ENCODE measurements around the gene ZBTB16. TPM values are rescaled to one million over a fixed set of nuclear protein-coding genes. Genes with fewer than 3 reads are reported as not detected.
A peak's percentile ranks its signal among the peaks of the same experiment; 100 is the strongest.

Gene ZBTB16
- total RNA-seq, 1 donor from 2014 or later: 39.4 TPM

DNA sequence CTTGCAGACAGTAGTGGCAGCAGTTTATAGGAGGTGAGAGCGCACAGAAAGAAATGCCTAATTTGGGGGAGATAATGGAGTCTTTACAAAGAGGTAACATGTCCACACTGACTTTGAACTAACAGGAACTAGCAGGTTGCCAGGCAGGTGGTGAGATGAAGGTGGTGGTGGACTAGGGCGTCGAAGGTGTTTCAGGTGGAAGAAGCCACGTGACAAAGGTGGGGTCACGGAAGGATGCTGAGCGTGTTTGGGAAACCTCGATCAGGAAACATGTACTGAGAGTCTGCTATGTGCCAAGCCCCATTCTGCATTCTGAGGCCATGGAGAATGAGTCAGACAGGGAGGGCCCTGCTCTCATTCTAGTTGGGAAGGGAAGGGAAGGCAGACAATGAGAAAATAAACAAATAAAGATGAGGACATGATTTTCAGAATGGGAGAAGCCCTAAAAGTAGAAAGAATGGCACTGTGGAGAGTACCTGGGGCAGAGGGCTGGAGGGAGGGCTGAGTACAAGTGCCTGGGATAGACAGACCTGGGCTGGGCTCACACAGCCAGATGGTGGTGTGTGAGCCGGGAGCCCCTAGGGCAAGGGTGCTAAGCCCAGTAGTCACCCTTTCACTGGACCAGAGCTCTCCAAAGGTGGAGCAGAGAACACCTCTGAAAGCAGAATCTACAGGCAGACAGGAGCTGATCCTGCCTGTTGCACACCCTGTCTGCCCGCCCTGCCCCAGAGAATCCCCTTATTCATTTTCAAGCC lies 220.5 kb downstream of the ZBTB16 start:
- H3K27ac Mint-ChIP-seq (ENCODE audit: unreplicated experiment): no peak overlapping the region
- peaks cover 12% of the 10 kb centered on the region for H3K27me3 Mint-ChIP-seq (ENCODE audit: low read depth)
- H3K9me3 Mint-ChIP-seq: no peaks in the 10 kb centered on the region
- H3K36me3 Mint-ChIP-seq (ENCODE audit: low read depth): no peaks in the 10 kb centered on the region
- TF ChIP-seq, protein P1, sequence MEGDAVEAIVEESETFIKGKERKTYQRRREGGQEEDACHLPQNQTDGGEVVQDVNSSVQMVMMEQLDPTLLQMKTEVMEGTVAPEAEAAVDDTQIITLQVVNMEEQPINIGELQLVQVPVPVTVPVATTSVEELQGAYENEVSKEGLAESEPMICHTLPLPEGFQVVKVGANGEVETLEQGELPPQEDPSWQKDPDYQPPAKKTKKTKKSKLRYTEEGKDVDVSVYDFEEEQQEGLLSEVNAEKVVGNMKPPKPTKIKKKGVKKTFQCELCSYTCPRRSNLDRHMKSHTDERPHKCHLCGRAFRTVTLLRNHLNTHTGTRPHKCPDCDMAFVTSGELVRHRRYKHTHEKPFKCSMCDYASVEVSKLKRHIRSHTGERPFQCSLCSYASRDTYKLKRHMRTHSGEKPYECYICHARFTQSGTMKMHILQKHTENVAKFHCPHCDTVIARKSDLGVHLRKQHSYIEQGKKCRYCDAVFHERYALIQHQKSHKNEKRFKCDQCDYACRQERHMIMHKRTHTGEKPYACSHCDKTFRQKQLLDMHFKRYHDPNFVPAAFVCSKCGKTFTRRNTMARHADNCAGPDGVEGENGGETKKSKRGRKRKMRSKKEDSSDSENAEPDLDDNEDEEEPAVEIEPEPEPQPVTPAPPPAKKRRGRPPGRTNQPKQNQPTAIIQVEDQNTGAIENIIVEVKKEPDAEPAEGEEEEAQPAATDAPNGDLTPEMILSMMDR (conservative IDR thresholded peaks at IDR 0.05): no peak
- H3K4me1 Mint-ChIP-seq: peaks cover 5% of the 10 kb centered on the region
- H3K4me3 Mint-ChIP-seq: no peak overlapping the region
- DNase-seq (ENCODE audit: low read depth, low spot score): no peak

DNA sequence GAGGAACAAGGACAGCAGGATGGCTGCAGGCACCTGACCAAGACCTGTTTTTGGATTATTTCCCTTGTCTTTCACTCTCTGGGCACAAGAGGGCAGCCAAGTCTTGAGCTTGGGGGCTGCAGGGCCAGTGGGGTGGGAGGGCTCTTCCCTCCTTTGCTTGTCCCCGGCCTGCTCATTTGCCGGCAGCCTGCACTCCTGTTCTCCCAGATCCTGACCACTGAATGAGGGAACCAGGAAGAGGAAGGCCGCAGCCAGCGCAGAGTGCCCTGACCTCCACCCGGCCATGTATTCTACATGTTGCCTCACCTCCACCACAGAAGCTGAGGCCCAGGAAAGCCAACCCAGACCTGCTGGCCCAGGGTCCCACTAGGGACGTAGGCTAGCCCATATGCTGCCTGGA lies 221.2 kb downstream of the ZBTB16 start:
- Mint-ChIP-seq H3K27ac (ENCODE audit: unreplicated experiment) (no peak overlapping the region), H3K4me3 (no peak overlapping the region)
- TF ChIP-seq, protein P1 (conservative IDR thresholded peaks at IDR 0.05): peak; percentile 80

DNA sequence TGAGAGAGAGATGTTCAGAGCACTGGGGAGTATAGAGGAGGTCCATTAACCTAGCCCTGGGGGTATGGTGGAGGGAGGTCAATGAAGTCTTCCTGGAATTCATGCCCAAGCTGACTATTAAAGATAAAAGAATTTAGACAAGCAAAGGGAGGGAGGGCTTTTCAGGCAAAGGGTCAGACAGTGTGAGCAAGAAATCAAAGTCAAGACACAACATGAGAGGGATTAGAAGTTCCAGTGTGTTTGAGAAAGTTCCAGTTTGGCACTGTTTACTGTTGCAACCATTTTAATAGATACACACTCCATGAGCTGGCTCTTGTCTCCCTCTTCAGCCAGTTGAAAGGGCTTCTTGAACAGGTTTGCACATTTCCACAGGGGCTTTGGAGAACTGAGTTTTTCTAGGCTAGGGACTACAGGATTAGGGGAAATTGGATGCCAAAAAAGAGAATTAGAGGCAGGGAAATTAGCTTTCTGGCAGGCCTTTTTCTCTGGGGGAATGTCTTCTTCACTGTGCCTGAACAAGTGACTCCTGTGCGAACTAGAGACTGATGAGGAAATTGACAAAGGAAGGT lies 222.0 kb downstream of the ZBTB16 start:
- Mint-ChIP-seq H3K4me1 (peaks cover 5% of the 10 kb centered on the region), H3K36me3 (ENCODE audit: low read depth) (no peaks in the 10 kb centered on the region), H3K27ac (ENCODE audit: unreplicated experiment) (peak overlapping the region; percentile 59), H3K4me3 (no peak overlapping the region), H3K9me3 (no peaks in the 10 kb centered on the region), H3K27me3 (ENCODE audit: low read depth) (peaks cover 8% of the 10 kb centered on the region)
- TF ChIP-seq, protein P1 (conservative IDR thresholded peaks at IDR 0.05): no peak
- no peak for DNase-seq (ENCODE audit: low read depth, low spot score)

More for the DNA sequence above, 221.2 kb downstream of the ZBTB16 start:
- peak; percentile 66 for DNase-seq (ENCODE audit: low read depth, low spot score)
- Mint-ChIP-seq H3K9me3 (no peaks in the 10 kb centered on the region), H3K4me1 (peaks cover 5% of the 10 kb centered on the region), H3K36me3 (ENCODE audit: low read depth) (no peaks in the 10 kb centered on the region), H3K27me3 (ENCODE audit: low read depth) (peaks cover 8% of the 10 kb centered on the region)

DNA sequence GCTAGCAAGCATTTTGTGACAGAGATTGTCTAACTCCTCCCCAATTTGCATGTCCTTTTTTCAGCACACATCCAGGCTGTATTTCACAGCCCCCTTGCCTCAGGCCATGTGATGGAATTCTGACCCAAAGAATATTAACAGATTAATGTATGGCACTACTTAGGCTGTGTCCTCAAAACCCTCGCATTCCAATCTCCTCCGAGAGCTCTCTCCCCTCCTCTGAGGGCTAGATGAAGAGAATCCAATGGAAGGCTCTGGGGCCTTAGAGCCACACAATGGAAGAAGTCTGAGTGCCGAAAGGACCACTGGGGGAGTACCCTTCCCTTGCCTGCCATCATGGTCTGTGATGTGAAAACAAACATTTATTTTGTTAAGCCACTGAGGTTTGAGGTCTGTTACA lies 223.0 kb downstream of the ZBTB16 start:
- no peaks in the 10 kb centered on the region for H3K9me3 Mint-ChIP-seq
- H3K27ac Mint-ChIP-seq (ENCODE audit: unreplicated experiment): no peak overlapping the region
- no peak for DNase-seq (ENCODE audit: low read depth, low spot score)
- H3K4me3 Mint-ChIP-seq: no peak overlapping the region
- H3K4me1 Mint-ChIP-seq: peaks cover 5% of the 10 kb centered on the region
- no peaks in the 10 kb centered on the region for H3K36me3 Mint-ChIP-seq (ENCODE audit: low read depth)
- H3K27me3 Mint-ChIP-seq (ENCODE audit: low read depth): peaks cover 4% of the 10 kb centered on the region
- TF ChIP-seq, protein P1 (conservative IDR thresholded peaks at IDR 0.05): no peak

DNA sequence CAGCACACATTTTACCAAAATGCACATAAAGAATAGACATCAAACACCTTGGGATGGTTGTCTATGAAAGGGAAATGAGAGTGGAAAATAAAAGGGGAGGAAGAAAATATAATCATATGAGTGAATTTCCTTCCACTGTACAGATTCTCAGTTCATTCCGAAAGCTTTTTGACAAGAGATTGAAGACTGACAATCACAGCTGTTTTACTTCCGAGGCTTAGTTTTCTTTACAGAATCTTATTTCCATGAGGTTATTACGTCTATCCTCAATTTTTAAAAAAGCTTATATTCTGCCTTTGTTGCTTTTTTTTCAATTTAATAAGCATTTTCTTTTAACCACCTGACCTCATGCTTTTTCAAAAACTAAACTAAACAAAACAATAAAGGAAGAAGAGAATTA lies 223.9 kb downstream of the ZBTB16 start:
- H3K36me3 Mint-ChIP-seq (ENCODE audit: low read depth): no peaks in the 10 kb centered on the region
- H3K9me3 Mint-ChIP-seq: no peaks in the 10 kb centered on the region
- H3K27ac Mint-ChIP-seq (ENCODE audit: unreplicated experiment): no peak overlapping the region
- TF ChIP-seq, protein P1 (conservative IDR thresholded peaks at IDR 0.05): no peak
- peaks cover 5% of the 10 kb centered on the region for H3K4me1 Mint-ChIP-seq
- no peak overlapping the region for H3K4me3 Mint-ChIP-seq
- DNase-seq (ENCODE audit: low read depth, low spot score): no peak
- H3K27me3 Mint-ChIP-seq (ENCODE audit: low read depth): peaks cover 3% of the 10 kb centered on the region
